Activated naive CD4-positive, alpha-beta T cell treated with anti-CD3 and anti-CD28 coated beads, Interleukin-2, amount 50 U/mL, for 24 hours (primary cell): ENCODE results near the gene CALML3.

ENCODE experiments used
- H3K27ac Mint-ChIP-seq: one replicate; pipeline ENCODE4 v1.8.0; 2021; ENCODE audit warnings: mild to moderate bottlenecking, mixed read lengths
- H3K27me3 Mint-ChIP-seq: one replicate; pipeline ENCODE4 v1.8.0; 2021; ENCODE audit warnings: mixed read lengths
- H3K36me3 Mint-ChIP-seq: one replicate; pipeline ENCODE4 v1.8.0; 2021; ENCODE audit warnings: mixed read lengths
- H3K4me1 Mint-ChIP-seq: one replicate; pipeline ENCODE4 v1.8.0; 2021; ENCODE audit warnings: mixed read lengths
- H3K4me3 Mint-ChIP-seq: one replicate; pipeline ENCODE4 v1.8.0; 2021; ENCODE audit warnings: mild to moderate bottlenecking, mixed read lengths
- H3K9me3 Mint-ChIP-seq: one replicate; pipeline ENCODE4 v1.8.0; 2021; ENCODE audit warnings: mixed read lengths

Gene CALML3

DNA sequence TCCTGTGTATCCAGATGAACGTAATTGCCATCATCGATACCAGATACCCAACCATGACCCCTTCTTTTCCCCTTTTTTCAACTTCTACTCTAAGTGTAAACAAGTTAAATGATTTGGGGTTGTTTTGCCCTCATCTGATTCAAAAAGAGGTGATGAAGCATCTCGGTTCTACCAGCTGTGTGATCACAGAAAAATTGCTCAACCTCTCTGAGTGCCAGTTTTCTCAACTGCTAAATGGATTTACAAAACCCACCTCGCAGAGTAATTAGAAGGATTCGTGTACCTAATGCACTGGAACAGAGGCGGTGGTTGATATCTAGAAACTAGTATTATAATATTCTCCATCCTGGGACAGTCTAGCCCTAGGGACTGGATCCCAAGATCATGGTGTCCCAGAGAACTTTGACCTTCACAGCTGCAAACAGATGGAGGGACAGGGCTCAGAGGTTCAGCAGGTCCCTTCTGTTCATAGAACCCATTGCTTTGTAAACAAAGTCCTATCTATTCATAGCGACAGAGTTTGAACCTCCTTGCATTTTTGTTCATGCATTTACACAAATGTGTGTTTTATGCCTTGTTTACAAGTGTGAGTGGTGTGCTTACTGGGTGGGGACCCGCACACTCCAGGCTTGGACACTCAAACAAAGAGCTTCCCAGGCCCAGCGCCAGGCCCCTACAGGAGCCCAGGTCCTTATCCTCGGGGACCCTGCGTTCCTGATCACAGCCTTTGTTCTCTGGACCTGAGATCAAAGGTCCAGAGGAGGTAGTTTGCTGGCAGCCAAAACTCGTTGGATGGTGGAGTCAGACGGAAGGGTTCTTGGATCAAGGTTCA is 46.4 kb downstream of the CALML3 start:
- Mint-ChIP-seq H3K9me3 (no peaks in the 10 kb centered on the region), H3K4me3 (no peak overlapping the region), H3K27me3 (no peaks in the 10 kb centered on the region), H3K36me3 (no peaks in the 10 kb centered on the region), H3K27ac (no peak overlapping the region), H3K4me1 (peaks cover 7% of the 10 kb centered on the region)

DNA sequence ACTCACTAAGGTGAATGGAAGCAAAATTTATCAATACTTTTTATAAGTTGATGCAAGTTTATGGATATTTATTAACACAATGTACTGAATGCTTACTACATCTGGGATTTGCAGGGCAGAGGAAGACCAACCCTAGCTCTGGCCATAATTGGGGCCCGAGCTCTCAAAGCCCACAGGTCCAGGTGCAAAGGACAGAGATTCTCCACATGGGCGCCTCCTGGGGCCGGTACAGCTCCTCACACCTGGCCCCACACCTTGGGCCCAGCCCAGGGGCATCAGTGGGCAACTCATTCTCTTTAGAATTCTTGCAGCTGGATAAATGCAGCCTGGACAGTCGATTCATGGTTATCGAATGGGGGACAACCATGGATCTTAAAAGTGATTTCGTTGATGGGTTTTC is 47.1 kb downstream of the CALML3 start:
- Mint-ChIP-seq H3K36me3 (no peaks in the 10 kb centered on the region), H3K27me3 (no peaks in the 10 kb centered on the region), H3K27ac (no peak overlapping the region), H3K4me3 (no peak overlapping the region), H3K9me3 (no peaks in the 10 kb centered on the region), H3K4me1 (peaks cover under 1% of the 10 kb centered on the region)

GRCh38 chr10:5573319-5573950 is 48.7 kb downstream of the CALML3 start:
- Mint-ChIP-seq H3K27me3 (no peaks in the 10 kb centered on the region), H3K4me3 (no peak overlapping the region), H3K9me3 (no peaks in the 10 kb centered on the region), H3K36me3 (no peaks in the 10 kb centered on the region), H3K4me1 (no peaks in the 10 kb centered on the region), H3K27ac (no peak overlapping the region)

- Mint-ChIP-seq H3K27me3 (no peaks in the 10 kb centered on the region), H3K4me3 (no peak overlapping the region), H3K4me1 (no peaks in the 10 kb centered on the region), H3K27ac (no peak overlapping the region), H3K36me3 (no peaks in the 10 kb centered on the region), H3K9me3 (no peaks in the 10 kb centered on the region)
Observed at GRCh38 chr10:5573968-5574641, 49.3 kb downstream of the CALML3 start.

DNA sequence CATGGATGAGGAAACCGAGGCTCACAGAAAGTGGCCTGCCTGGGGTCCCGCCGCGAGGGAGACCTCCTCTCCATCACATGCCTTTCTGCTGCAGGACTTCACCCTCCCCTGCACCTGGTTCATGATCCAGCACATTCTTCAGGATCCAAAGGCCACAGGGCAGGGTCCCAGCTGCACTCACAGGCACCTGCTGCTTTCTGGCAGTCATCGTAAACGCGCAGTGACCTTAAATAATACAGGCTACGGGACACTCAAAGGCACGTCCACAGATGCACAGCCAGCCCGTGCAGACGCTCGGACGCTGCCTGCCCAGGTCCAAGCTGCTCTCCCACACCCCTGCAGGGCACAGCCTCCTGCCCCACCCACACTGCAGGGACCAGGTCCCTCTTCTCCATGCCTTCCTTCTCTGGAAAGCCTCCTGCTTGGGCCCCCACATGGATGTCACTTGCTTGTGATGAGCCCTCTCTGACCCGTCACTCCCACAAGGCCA is 49.9 kb downstream of the CALML3 start:
- H3K4me1 Mint-ChIP-seq = no peaks in the 10 kb centered on the region
- H3K36me3 Mint-ChIP-seq = no peaks in the 10 kb centered on the region
- no peak overlapping the region for H3K27ac Mint-ChIP-seq
- no peaks in the 10 kb centered on the region for H3K9me3 Mint-ChIP-seq
- H3K4me3 Mint-ChIP-seq = no peak overlapping the region
- H3K27me3 Mint-ChIP-seq = no peaks in the 10 kb centered on the region

GRCh38 chr10:5575144-5575481 is 50.4 kb downstream of the CALML3 start:
- no peaks in the 10 kb centered on the region for H3K27me3 Mint-ChIP-seq
- H3K9me3 Mint-ChIP-seq = no peaks in the 10 kb centered on the region
- no peaks in the 10 kb centered on the region for H3K36me3 Mint-ChIP-seq
- H3K4me3 Mint-ChIP-seq = no peak overlapping the region
- no peaks in the 10 kb centered on the region for H3K4me1 Mint-ChIP-seq
- H3K27ac Mint-ChIP-seq = no peak overlapping the region

GRCh38 chr10:5575482-5576153 is 50.9 kb downstream of the CALML3 start:
- H3K27ac Mint-ChIP-seq = peak overlapping the region; percentile 51
- H3K36me3 Mint-ChIP-seq = no peaks in the 10 kb centered on the region
- no peaks in the 10 kb centered on the region for H3K9me3 Mint-ChIP-seq
- no peak overlapping the region for H3K4me3 Mint-ChIP-seq
- H3K27me3 Mint-ChIP-seq = no peaks in the 10 kb centered on the region
- no peaks in the 10 kb centered on the region for H3K4me1 Mint-ChIP-seq

- H3K36me3 Mint-ChIP-seq = no peaks in the 10 kb centered on the region
- peak overlapping the region; percentile 20 for H3K27ac Mint-ChIP-seq
- no peaks in the 10 kb centered on the region for H3K9me3 Mint-ChIP-seq
- H3K4me1 Mint-ChIP-seq = no peaks in the 10 kb centered on the region
- H3K27me3 Mint-ChIP-seq = no peaks in the 10 kb centered on the region
- H3K4me3 Mint-ChIP-seq = no peak overlapping the region
Observed at GRCh38 chr10:5576154-5576748, 51.5 kb downstream of the CALML3 start.
